NT2/D1 (cell line): Measurements from ENCODE around the gene DTD1.

ENCODE experiments used
- DNase-seq: peaks from one replicate; pipeline ENCODE4 v3.0.0-alpha.2; 2011; ENCODE audit warnings: low read depth, low spot score
- H3K27me3 ChIP-seq: 2 replicates; pipeline ENCODE4 v1.6.0; 2011; ENCODE audit warnings: mild to moderate bottlenecking; ENCODE audit not compliant: insufficient read length, insufficient read depth
- H3K36me3 ChIP-seq: 2 replicates; pipeline ENCODE4 v1.6.1; 2011; ENCODE audit warnings: mild to moderate bottlenecking, low read length, mixed read lengths; ENCODE audit not compliant: insufficient read depth, insufficient read length
- H3K4me1 ChIP-seq: 2 replicates; pipeline ENCODE4 v1.5.1; 2011; ENCODE audit not compliant: insufficient read depth, insufficient read length
- H3K4me3 ChIP-seq: 2 replicates; pipeline ENCODE4 v1.5.1; 2011; ENCODE audit warnings: low read depth; ENCODE audit not compliant: insufficient read length
- H3K9ac ChIP-seq: 2 replicates; pipeline ENCODE4 v1.6.0; 2011; ENCODE audit warnings: low read depth; ENCODE audit not compliant: insufficient read length
- H3K9me3 ChIP-seq: 2 replicates; pipeline ENCODE4 v1.5.1; 2011; ENCODE audit warnings: mild to moderate bottlenecking, low read length; ENCODE audit not compliant: insufficient read depth
- SUZ12 ChIP-seq: IDR thresholded peaks from 2 replicates; pipeline ENCODE4 v1.6.1; 2011; ENCODE audit not compliant: insufficient read length, insufficient read depth; ENCODE audit errors: extremely low read depth
- YY1 ChIP-seq: IDR thresholded peaks from 2 replicates; pipeline ENCODE4 v1.6.1; 2011; ENCODE audit not compliant: insufficient read length, insufficient read depth
- ZNF274 ChIP-seq: IDR thresholded peaks from 2 replicates; pipeline ENCODE4 v1.6.1; 2011; ENCODE audit warnings: mild to moderate bottlenecking, low read depth, low read length

DTD1 gene

DNA sequence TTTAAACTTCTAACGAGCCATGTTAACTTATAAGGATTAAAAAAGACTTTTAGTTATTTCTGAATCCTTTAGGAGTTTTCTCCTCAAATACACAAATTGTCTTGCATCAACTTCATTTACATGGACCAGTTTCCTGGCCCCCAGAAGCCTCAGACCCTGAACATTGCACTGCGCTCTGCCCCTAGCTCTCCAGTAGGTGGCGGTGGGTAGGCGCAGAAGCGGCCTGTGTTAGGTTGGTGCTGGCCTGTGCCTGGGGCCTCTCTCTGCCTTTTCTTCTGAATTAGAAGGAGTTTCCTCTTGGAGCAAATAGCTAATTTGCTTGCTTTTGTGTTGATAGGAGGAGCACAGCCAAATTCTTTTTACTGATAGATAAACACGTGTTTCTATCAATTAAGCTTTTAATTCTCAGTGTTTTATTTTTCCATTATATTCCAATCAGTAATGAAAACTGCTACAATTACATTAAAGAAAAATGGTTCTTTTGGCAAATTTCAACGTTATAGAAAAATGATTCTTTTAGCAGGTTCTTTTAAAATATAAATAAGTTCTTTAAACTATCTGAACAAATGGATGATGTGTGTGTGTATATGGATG lies 44.4 kb downstream of the DTD1 start:
- H3K4me3 ChIP-seq: no peak overlapping the region
- H3K9ac ChIP-seq: no peak overlapping the region
- TF ChIP-seq SUZ12: no peak
- no peaks in the 10 kb centered on the region for H3K27me3 ChIP-seq
- no peaks in the 10 kb centered on the region for H3K4me1 ChIP-seq
- H3K36me3 ChIP-seq: peaks cover 2% of the 10 kb centered on the region
- peak; percentile 49 for DNase-seq
- no peaks in the 10 kb centered on the region for H3K9me3 ChIP-seq

DNA sequence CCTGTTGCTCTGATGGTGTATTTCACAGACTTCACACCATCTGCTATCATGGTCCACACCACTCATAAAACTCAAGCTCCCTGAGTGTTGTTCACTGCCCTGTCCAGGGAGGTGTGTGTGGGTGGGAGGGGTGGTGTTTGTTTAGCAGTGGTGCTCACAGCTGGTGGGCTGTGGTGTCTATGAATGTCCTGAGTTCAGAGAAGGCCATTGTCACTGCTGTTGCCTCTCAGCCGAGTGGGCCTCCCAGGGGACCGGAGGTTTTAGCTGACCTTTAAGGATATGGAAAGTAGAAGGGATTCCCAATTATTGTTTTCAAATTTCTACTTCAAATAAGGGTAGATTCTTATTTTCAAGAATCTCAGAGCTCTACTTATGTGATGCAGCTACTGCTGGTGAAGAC lies 45.6 kb downstream of the DTD1 start:
- no peak overlapping the region for H3K9ac ChIP-seq
- H3K9me3 ChIP-seq: no peaks in the 10 kb centered on the region
- no peaks in the 10 kb centered on the region for H3K4me1 ChIP-seq
- H3K36me3 ChIP-seq: peaks cover 2% of the 10 kb centered on the region
- no peaks in the 10 kb centered on the region for H3K27me3 ChIP-seq
- H3K4me3 ChIP-seq: no peak overlapping the region
- TF ChIP-seq SUZ12 (no peak), YY1 (no peak), ZNF274 (no peak)
- no peak for DNase-seq

DNA sequence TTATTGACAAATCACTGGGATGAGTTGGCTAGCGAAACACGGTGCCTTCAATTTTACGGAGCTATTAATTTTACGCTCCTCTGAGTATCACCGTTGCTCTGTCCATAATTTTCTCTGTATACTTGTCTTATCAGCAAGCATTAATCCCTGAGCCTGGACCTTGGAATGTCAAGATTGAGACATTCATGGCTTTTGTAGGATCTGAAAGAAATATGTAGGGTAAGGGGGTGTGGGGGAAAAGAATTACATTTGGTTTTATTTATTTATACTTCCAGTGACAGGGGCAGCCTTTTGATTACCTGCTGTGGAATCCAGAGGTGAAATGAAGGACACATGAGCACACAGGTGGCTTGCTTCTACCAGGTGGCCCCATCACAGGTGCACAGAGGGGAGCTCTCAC lies 46.6 kb downstream of the DTD1 start:
- no peaks in the 10 kb centered on the region for H3K9me3 ChIP-seq
- H3K4me3 ChIP-seq: no peak overlapping the region
- H3K36me3 ChIP-seq: peaks cover 2% of the 10 kb centered on the region
- H3K9ac ChIP-seq: no peak overlapping the region
- no peaks in the 10 kb centered on the region for H3K27me3 ChIP-seq
- DNase-seq: no peak
- TF ChIP-seq SUZ12 (no peak), ZNF274 (no peak), YY1 (no peak)
- no peaks in the 10 kb centered on the region for H3K4me1 ChIP-seq

- Histone ChIP-seq H3K27me3 (no peaks in the 10 kb centered on the region), H3K9ac (no peak overlapping the region), H3K4me3 (no peak overlapping the region), H3K36me3 (peaks cover 2% of the 10 kb centered on the region), H3K9me3 (no peaks in the 10 kb centered on the region), H3K4me1 (no peaks in the 10 kb centered on the region)
- TF ChIP-seq ZNF274 (no peak), SUZ12 (no peak), YY1 (no peak)
- no peak for DNase-seq
Observed at GRCh38 chr20:18635380-18635779, 47.5 kb downstream of the DTD1 start.

- no peak for DNase-seq
- no peaks in the 10 kb centered on the region for H3K9me3 ChIP-seq
- H3K4me1 ChIP-seq: no peaks in the 10 kb centered on the region
- H3K27me3 ChIP-seq: no peaks in the 10 kb centered on the region
- no peak overlapping the region for H3K4me3 ChIP-seq
- H3K36me3 ChIP-seq: peaks cover 2% of the 10 kb centered on the region
- TF ChIP-seq YY1 (no peak), ZNF274 (no peak), SUZ12 (no peak)
- no peak overlapping the region for H3K9ac ChIP-seq
Observed at GRCh38 chr20:18637224-18637623, 49.4 kb downstream of the DTD1 start.

DNA sequence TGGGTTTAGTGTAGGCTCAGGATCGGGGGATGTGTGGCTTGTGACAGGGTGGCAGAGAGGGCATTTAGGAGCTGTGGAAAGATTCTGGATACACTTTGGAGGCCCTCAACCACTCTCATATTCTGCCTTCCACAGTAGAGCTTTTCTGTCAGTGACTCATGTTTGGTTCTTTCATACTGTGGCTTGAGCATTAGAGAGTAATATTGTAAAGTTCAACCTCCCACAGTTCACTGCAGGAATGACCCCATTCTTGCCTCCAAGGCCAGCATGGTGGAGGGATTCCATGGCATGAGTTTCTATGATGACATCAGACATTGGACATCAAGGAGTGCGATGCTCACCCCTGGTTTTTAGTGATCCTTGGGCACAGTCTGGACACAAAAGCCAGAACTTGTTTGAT lies 50.9 kb downstream of the DTD1 start:
- H3K36me3 ChIP-seq: peaks cover 2% of the 10 kb centered on the region
- no peaks in the 10 kb centered on the region for H3K4me1 ChIP-seq
- H3K9me3 ChIP-seq: no peaks in the 10 kb centered on the region
- no peak overlapping the region for H3K9ac ChIP-seq
- no peak for DNase-seq
- TF ChIP-seq SUZ12: no peak
- no peak for TF ChIP-seq ZNF274
- no peak for TF ChIP-seq YY1
- no peaks in the 10 kb centered on the region for H3K27me3 ChIP-seq
- no peak overlapping the region for H3K4me3 ChIP-seq

DNA sequence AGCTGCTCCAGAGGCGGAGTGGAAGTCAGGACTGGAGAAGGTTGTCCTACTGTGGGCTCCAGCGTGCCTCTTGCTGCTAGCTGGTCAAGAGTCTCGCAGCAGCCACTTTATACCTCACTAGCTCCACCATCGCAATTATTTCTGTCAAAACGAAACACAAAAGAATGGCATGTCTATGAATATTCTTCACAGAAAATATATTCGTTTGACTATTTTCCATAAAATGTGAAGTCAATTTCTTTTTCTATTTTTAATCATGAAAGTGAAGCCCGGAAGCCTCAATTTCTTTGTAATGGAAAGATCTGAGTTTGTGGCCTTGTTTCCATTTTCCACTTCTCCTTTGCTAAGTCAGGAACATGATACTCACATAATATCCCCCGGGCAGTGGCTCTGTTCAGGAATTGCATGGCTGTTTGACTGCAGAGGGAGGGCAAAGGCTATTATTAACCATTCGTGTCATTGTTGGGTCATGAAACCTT lies 51.7 kb downstream of the DTD1 start:
- TF ChIP-seq YY1 (no peak), ZNF274 (no peak), SUZ12 (no peak)
- DNase-seq: no peak
- no peak overlapping the region for H3K4me3 ChIP-seq
- no peak overlapping the region for H3K9ac ChIP-seq
- no peaks in the 10 kb centered on the region for H3K4me1 ChIP-seq
- no peaks in the 10 kb centered on the region for H3K9me3 ChIP-seq
- no peaks in the 10 kb centered on the region for H3K27me3 ChIP-seq
- peaks cover 2% of the 10 kb centered on the region for H3K36me3 ChIP-seq

DNA sequence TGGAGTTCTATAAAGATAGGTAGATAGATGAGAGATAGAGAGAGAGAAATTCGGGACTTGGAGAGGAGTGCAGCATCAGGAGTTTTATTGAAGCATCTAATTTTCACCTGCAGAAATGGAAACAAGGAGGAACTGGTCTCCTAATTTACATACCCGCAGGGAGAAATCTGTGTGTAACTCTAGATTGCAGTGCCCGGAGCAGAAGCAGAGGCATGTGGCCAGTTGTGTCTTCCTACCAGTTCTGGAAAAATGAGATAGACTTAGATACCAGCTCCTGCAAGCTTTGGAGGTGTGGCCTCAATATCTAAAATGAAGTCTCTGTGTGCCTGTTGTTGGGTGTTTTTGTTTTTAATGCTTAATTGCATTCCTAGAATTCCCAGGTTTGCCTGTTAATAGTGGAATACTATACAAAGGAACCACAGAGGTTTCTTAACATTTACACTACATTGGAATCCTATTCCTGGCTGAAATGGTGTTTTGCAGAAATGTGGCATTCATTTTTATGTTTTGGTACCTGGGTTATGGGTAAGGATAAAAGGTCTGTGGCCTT lies 57.4 kb downstream of the DTD1 start:
- H3K4me1 ChIP-seq: no peaks in the 10 kb centered on the region
- no peak overlapping the region for H3K4me3 ChIP-seq
- DNase-seq: no peak
- H3K9me3 ChIP-seq: no peaks in the 10 kb centered on the region
- no peaks in the 10 kb centered on the region for H3K36me3 ChIP-seq
- TF ChIP-seq YY1 (no peak), ZNF274 (no peak), SUZ12 (no peak)
- H3K9ac ChIP-seq: no peak overlapping the region
- no peaks in the 10 kb centered on the region for H3K27me3 ChIP-seq
